GM18508 (cell line): ENCODE results near the gene SMPD2.

Experiments used
- ATAC-seq: cut with Tn5 transposase; IDR thresholded peaks from one replicate; pipeline ENCODE4 v1.9.1; 2021; ENCODE audit warnings: moderate number of reproducible peaks; ENCODE audit not compliant: insufficient read depth, unreplicated experiment

The SMPD2 gene

DNA sequence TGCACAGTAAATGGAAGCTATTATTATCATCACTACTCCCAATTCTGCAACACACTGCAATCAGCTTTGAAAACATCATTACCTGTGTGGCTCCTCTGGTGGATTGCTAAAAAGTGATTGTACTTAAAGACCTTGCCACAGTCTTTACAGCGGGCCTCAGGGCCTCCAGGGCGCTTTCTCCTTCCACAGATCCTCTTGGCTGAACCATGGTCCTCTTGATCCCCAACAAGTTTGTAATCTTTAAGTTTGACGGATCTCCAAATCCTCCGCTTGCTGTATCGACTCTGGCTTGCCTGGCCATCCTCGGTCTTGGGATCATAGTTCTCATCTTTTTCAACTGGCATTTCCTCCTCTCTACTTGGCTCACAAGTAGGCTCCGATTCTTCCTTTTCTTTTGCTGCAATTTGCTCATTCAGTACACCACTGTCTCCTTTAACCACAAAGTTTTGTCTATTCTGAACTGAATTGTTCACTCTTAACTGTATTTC lies 40.5 kb downstream of the SMPD2 start:
- no peak for ATAC-seq

DNA sequence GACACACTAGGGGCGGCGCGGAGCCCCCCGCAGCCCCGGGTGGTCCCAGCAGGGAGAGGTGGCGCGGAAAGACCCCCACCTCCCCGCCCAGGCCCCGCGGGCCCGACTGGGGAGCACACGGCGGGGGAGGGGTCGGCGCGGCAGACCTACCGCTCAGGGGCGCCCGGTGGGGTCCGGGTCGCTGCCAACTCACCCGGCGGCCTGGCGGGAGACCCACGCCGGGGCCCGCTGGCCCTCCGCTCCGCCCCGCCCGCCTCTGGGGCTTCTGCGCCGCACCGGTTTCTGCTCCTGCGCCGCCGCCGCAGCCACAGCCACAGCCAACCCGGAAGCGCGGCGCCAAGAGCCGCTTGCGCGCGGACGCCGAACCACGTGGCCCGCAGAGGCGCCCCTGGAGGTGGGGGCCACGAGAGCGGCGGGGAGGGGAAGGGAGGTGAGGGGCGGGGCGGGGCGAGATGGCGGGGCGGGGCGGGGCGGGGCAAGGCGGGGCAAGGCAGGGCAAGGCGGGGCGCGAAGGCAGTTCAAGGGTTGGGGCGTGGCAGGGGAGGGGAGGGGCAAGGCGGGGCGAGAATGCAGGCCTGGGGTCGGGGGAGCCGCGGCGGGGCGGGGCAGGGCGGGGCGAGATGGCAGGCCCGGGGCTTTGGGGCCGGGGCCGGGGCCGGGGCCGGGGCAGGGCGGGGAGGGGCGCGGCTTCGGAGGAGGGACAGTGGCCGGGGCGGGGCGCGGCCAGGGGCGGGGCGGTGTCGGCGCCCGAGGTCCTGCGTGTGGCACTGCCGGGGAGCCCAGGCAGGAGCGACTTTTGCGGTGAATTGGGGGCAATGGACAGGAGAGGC lies 42.6 kb downstream of the SMPD2 start, which contains the start of gene ZBTB24:
ZBTB24 (minus strand) TSS at position 315 of the 830 bp plus-strand sequence. CDS start 1,193 bp downstream, outside the sequence.
- peak; percentile 51 for ATAC-seq

DNA sequence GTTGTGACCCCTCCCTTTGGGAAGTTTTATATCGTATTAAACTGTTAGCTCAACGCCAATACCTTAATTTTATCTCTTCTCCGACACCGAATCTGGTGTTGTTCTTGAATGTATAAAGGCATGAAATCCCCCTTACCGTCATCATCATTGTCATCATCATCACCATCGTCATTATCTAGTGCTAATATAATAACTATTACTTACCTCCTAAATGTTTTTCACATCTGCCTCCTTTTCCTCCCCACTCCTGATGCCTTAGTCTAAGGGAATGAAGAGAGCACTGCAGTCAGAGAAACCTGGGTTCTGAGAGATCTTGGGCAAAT lies 43.2 kb downstream of the SMPD2 start:
- no peak for ATAC-seq

DNA sequence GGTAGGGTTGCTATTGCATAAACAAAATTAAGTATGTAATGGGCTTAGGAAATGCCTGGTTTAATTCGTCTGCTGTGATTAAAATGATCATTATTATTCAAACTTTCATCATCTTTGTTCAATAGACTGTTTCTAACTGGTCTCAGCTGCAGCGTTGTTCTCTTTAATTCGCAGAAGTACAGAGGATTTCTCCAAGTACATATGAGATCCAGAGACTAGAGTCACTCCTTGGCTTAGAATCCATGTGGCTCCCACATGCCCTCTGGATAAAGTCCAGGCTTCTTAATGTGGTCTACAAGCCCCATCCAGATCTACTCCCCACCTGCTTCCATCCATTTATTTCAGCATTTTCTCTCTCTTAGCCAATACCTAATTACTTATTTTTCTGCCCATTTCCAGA lies 43.6 kb downstream of the SMPD2 start:
- no peak for ATAC-seq

DNA sequence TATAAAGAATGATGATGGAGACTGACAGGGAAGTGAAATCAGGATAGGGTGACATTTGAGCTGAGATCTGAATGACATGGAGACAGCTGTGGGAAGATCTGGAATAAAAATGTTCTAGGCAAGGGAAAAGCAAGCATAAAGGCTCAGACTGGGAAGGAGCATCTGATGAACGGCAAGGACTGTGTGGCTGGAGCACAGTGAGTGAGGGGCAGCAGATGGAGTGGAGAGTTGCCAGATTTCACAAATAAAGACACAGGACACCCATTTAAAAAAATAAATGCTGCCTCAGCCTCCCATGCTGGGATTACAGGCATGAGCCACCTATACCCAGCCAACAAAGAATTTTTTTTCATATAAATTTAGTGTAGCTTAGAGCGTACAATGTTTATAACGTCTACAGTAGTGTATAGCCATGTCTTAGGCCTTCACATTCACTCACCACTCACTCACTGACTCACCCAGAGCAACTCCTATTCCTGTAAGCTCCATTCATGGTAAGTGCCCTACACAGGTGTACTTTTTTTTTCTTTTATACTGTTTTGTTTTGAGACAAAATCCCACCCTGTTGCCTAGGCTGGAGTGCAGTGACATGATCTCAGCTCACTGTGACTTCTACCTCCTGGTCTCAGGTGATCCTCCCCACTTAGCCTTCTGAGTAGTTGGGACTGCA lies 44.9 kb downstream of the SMPD2 start:
- ATAC-seq, result no peak

DNA sequence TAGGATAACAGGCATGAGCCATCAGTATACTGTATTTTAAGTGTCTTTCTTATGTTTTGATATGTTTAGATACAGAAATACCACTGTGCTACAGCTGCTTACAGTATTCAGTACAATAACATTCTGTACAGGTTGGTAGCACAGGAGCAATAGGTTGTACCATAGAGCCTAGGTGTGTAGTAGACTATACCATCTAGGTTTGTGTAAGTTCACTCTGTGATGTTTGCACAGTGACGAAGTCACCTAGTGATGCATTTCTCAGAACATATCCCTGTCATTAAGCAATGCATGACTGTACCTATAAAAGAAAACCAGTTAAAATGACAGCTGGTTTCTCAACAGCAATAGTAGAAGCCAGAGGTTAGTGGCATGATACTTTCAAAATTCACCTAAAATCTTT lies 45.5 kb downstream of the SMPD2 start:
- ATAC-seq, result no peak

DNA sequence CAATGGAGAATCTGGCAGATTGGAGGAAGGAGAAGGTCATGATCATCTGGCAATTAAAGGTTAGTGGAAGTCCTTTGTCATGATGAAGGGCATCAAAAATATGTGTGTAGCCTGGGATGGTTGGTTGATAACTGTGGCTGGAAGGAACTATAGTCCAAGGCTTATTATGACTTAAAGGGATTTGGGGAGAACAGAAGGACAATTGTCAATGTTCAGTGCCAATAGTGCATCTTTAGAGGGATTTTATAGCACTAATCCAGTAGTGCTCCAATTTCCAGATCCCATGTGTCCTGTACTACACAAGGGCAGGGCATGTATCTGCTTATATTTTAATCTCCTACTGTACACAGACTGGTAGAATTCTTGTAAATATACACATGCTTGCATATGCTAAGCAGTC lies 47.5 kb downstream of the SMPD2 start:
- no peak for ATAC-seq

DNA sequence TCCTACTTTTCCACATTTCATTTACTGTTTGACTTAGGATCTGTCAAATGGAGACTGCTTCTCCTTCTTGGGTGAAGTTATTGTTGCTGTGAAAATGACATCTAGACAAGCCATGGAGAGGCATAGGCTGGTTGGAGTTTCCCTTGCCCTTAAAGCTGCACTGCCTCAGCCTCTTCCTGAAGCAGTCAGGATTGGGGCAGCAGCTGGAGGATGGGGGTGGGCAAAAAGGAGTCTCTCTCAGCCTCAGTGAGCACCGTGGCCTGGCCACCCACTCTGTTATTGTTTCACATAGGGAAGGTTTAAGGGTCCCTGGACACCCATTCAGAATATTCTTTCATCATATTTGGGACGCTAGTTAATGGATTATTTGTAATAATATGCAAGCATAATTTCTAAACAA lies 50.2 kb downstream of the SMPD2 start:
- ATAC-seq, result no peak

DNA sequence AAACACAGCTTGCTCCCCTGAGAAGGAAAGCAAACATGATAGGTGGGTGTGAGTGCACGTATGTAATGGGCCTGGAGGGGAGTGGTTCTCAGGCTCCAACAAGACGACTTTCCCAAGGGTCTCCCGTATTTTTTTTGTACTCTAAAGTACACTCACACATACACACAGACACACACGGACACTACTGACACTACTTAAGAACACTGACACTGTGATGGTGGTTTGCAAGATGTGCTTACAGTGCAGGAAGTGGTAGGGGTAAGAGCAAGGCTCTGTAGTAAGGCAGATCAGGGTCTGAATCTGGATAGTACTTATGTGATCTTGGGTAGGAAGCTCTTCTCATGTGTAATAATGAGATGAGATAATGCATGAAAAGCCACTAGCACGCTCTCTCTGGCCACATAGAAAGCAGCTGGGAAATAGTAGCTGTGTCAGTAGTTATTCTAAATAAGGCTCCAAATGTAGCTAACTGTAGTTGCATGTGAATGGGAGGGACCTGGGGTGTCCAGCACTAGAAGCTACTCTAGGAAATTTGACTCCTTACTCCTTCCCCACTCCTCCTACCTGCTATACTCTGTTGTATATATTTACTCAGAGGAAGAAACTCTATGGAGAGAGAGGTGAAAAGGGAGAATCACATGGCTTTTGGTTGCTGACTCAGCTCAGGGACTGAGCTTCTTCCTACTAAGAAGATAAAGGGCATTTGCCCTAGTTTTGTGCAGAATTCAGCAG lies 50.8 kb downstream of the SMPD2 start:
- no peak for ATAC-seq
